Measurements from ENCODE around the gene SLC7A1.
"Not testable (repeated sequence)": the region's sequence is repeated elsewhere in the genome, so short reads cannot be mapped to it uniquely, and the experiment has no call there.

SLC7A1 gene

GRCh38 chr13:29595380-29596063 is at the start of gene SLC7A1:
SLC7A1 (minus strand) TSS chr13:29595688; CDS start chr13:29536188, 59,500 bp downstream.
- no peaks in the 10 kb centered on the region for H3K36me3 Mint-ChIP-seq (ENCODE audit: low read depth)
- no peaks in the 10 kb centered on the region for H3K9me3 Mint-ChIP-seq
- TF ChIP-seq CTCF (IDR thresholded peaks at IDR 0.05; ENCODE audit: unreplicated experiment in 3 of 3): no peak
- H3K4me3 Mint-ChIP-seq: peak within 1 kb of the TSS; percentile 86 to 93 (median 92)
- peaks cover 33% of the 10 kb centered on the region for H3K27me3 Mint-ChIP-seq (ENCODE audit: low read depth)
- H3K27ac Mint-ChIP-seq: peak within 1 kb of the TSS; percentile 59 to 92 (median 66)
- H3K4me1 Mint-ChIP-seq: peaks cover 25% of the 10 kb centered on the region

DNA sequence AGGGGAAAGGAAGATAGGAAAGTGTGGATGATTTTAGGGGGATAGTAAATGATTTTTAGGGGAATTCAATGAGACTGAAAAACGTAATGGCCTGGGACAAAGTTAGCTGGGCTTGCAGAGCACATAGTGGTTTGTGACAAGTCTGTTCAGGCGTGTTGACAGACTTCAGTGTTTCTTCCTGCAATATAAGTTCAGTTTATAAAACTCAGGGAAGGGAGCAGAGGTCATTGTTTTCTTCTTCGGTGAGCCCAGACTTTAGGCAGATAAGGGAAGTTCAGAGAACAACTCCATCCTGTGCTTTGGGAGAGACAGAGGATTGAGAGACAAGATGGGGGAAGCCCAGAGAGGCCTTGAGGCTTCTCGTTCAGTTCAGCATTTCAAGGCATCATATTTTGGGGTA is 45.2 kb upstream of the SLC7A1 start:
- Mint-ChIP-seq H3K4me3 (no peak overlapping the region), H3K9me3 (peaks cover 5% of the 10 kb centered on the region), H3K27ac (no peak overlapping the region), H3K27me3 (ENCODE audit: low read depth) (peaks cover 4% of the 10 kb centered on the region), H3K36me3 (ENCODE audit: low read depth) (no peaks in the 10 kb centered on the region), H3K4me1 (no peaks in the 10 kb centered on the region)
- no peak for TF ChIP-seq CTCF (IDR thresholded peaks at IDR 0.05; ENCODE audit: unreplicated experiment in 3 of 3)

GRCh38 chr13:29636831-29637230 is 41.3 kb upstream of the SLC7A1 start:
- not testable (repeated sequence) for H3K4me1 Mint-ChIP-seq

GRCh38 chr13:29624997-29625396 is 29.5 kb upstream of the SLC7A1 start:
- TF ChIP-seq CTCF (IDR thresholded peaks at IDR 0.05; ENCODE audit: unreplicated experiment in 3 of 3): no peak
- no peak overlapping the region for H3K27ac Mint-ChIP-seq
- H3K9me3 Mint-ChIP-seq: peaks cover 20% of the 10 kb centered on the region
- H3K27me3 Mint-ChIP-seq (ENCODE audit: low read depth): peaks cover 4% of the 10 kb centered on the region
- no peaks in the 10 kb centered on the region for H3K36me3 Mint-ChIP-seq (ENCODE audit: low read depth)
- no peak overlapping the region for H3K4me3 Mint-ChIP-seq
- no peaks in the 10 kb centered on the region for H3K4me1 Mint-ChIP-seq

More at GRCh38 chr13:29636831-29637230, 41.3 kb upstream of the SLC7A1 start:
- not testable (repeated sequence) for H3K4me3 Mint-ChIP-seq; H3K36me3 Mint-ChIP-seq (ENCODE audit: low read depth); H3K27me3 Mint-ChIP-seq (ENCODE audit: low read depth); H3K27ac Mint-ChIP-seq
- H3K9me3 Mint-ChIP-seq: peaks cover 19% of the 10 kb centered on the region

- Mint-ChIP-seq H3K27ac (no peak overlapping the region), H3K36me3 (ENCODE audit: low read depth) (no peaks in the 10 kb centered on the region), H3K9me3 (peaks cover 29% of the 10 kb centered on the region), H3K27me3 (ENCODE audit: low read depth) (no peaks in the 10 kb centered on the region), H3K4me3 (no peak overlapping the region), H3K4me1 (no peaks in the 10 kb centered on the region)
- TF ChIP-seq CTCF (IDR thresholded peaks at IDR 0.05; ENCODE audit: unreplicated experiment in 3 of 3): no peak
Measured at GRCh38 chr13:29621841-29622240, 26.4 kb upstream of the SLC7A1 start.

DNA sequence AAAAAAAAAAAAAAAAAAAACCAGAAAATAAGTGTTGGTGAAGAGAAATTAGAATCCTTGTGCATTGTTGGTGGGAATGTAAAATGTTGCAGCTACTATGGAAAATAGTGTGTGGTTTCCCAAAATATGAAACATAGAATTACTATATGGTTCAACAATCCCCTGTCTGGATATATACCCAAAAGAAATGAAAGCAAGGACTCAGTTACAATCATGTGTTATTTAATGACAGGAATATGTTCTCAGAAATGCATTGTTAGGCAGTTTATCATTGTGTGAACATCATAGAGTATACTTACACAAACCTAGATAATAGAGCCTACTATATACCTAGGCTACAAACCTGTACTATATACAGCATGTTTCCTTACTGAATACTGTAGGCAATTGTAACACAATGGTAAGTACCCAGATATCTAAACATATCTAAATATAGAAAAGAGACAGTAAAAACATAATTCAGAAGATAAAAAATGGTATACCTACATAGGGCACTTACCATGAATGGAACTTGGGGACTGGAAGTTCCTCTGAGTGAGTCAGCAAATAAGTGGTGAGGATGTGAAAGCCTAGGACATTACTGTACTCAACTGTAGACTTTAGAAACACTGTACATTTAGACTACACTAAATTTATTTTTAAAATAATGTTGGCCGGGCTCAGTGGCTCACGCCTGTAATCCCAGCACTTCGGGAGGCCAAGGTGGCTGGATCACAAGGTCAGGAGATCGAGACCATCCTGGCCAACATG is 25.7 kb upstream of the SLC7A1 start:
- H3K27me3 Mint-ChIP-seq (ENCODE audit: low read depth): no peaks in the 10 kb centered on the region
- H3K27ac Mint-ChIP-seq: no peak overlapping the region
- H3K4me3 Mint-ChIP-seq: no peak overlapping the region
- no peak for TF ChIP-seq CTCF (IDR thresholded peaks at IDR 0.05; ENCODE audit: unreplicated experiment in 3 of 3)
- peaks cover 29% of the 10 kb centered on the region for H3K9me3 Mint-ChIP-seq
- no peaks in the 10 kb centered on the region for H3K36me3 Mint-ChIP-seq (ENCODE audit: low read depth)
- H3K4me1 Mint-ChIP-seq: no peaks in the 10 kb centered on the region

Measured in nephron (organoid).